Upper lobe of left lung (tissue), 6 donors: ENCODE data around the gene TDRKH. TPM values are rescaled to one million over a fixed set of nuclear protein-coding genes. Genes with fewer than 3 reads are reported as not detected.
"Not testable (repeated sequence)": the region's sequence is repeated elsewhere in the genome, so short reads cannot be mapped to it uniquely, and the experiment has no call there.

Experiments used
- ATAC-seq, 2 donors: fragments of 200-7000 bp; cut with Tn5 transposase; one replicate each; pipeline ENCODE4 v1.9.1; 2022; ENCODE audit warnings: mild to moderate bottlenecking in 2 of 2, moderate library complexity in 2 of 2; ENCODE audit not compliant: low FRiP score in 2 of 2
- DNase-seq, 2 donors: peaks; one replicate each; pipeline ENCODE4 v3.0.0-alpha.2; 2019 to 2020
- H3K27ac ChIP-seq, 4 donors: fragments of 200-600 bp; sonication (generic); one replicate each; pipeline ENCODE4 v1.5.1; 2016 to 2019
- H3K27me3 ChIP-seq, 4 donors: fragments of 200-600 bp; sonication (generic); one replicate each; pipeline ENCODE4 v1.5.1; 2017 to 2019
- H3K36me3 ChIP-seq, 4 donors: fragments of 200-600 bp; sonication (generic); one replicate each; pipeline ENCODE4 v1.5.1; 2016 to 2019
- H3K4me1 ChIP-seq, 4 donors: fragments of 200-600 bp; sonication (generic); one replicate each; pipeline ENCODE4 v1.5.1; 2018 to 2019
- H3K4me3 ChIP-seq, 4 donors: fragments of 200-600 bp; sonication (generic); one replicate each; pipeline ENCODE4 v1.5.1; 2017 to 2019; ENCODE audit warnings: mild to moderate bottlenecking in 2 of 4, moderate library complexity in 1 of 4
- H3K9me3 ChIP-seq, 4 donors: fragments of 200-600 bp; sonication (generic); one replicate each; pipeline ENCODE4 v1.5.1; 2018 to 2019
- EP300 ChIP-seq, 4 donors: sonication (generic); formaldehyde crosslinking; IDR thresholded peaks; one replicate each; pipeline ENCODE4 v1.5.1; 2017; ENCODE audit warnings: antibody characterized with exemption in 4 of 4, control low read depth in 2 of 4
- POLR2A ChIP-seq, 4 donors: fragments of 450-650 bp; IDR thresholded peaks; one replicate each; pipeline ENCODE4 v1.5.1; 2016 to 2017; ENCODE audit warnings: antibody characterized with exemption in 4 of 4, mild to moderate bottlenecking in 2 of 4
- POLR2AphosphoS5 ChIP-seq, 2 donors: sonication (generic); formaldehyde crosslinking; IDR thresholded peaks; one replicate each; pipeline ENCODE4 v1.5.1; 2017; ENCODE audit warnings: antibody characterized with exemption in 2 of 2
- WGBS, 2 donors: methylation state at CpG; one replicate each; pipeline ENCODE4 v1.1.5; 2017 to 2018; 5-methylcytosine and 5-hydroxymethylcytosine counted together
- total RNA-seq, 6 donors: library from RNA; depleted of rRNA in 4 of 6; stranded (reverse); fragments of >200 nt in 4 of 6; gene quantifications; one replicate each; pipeline versions ENCODE4 v1.1.0 to v1.2.1, GENCODE V29; 2016 to 2021
- TF ChIP-seq, protein P1 (sequence below), 6 experiments: fragments of 450-650 bp in 4 of 6; fragments of 200-600 bp in 2 of 6; sonication (generic) in 2 of 6; IDR thresholded peaks; one replicate each; pipeline ENCODE4 v1.5.1; 2016 to 2019; ENCODE audit warnings: antibody characterized with exemption in 6 of 6
- donor health status: DM: no; HTN: no; CAD: no; lungs with moderate emphysema.
- donor health status: DM: no; HTN: yes; CAD: no; lungs with severe emphysema.

The TDRKH gene
- total RNA-seq, 6 donors from 2014 or later, result 7.3 to 17.0 (median 13.1) TPM

DNA sequence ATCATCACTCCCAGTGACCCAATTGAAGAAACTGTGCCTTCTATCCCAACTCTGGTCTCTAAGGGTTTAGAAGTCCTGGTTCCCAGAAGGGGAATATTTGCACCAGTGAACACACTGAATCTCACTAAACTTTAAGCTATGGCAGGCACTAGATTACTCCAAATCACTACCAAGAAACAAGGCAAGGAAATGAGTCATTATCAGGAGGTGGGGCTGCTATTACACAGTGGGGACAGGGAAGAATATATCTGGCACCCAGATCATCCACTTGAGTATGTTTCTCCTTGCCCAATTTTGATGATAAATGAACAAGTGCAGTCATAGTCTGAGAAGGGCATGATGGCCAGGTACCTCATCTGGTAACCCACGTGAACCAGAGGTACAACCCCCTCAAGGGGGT lies 34.0 kb downstream of the TDRKH start:
- no peak overlapping the region for H3K27ac ChIP-seq
- H3K36me3 ChIP-seq, result peaks cover 0 to 41% (median 25%) of the 10 kb centered on the region in 4 donors
- H3K4me3 ChIP-seq, result no peak overlapping the region
- 57 to 88% methylated on average over 1 of the region's 1 CpG for WGBS, 2 donors
- TF ChIP-seq POLR2A (IDR thresholded peaks at IDR 0.05) (no peak), EP300 (IDR thresholded peaks at IDR 0.05) (no peak), POLR2AphosphoS5 (IDR thresholded peaks at IDR 0.05) (no peak)
- TF ChIP-seq, protein P1, sequence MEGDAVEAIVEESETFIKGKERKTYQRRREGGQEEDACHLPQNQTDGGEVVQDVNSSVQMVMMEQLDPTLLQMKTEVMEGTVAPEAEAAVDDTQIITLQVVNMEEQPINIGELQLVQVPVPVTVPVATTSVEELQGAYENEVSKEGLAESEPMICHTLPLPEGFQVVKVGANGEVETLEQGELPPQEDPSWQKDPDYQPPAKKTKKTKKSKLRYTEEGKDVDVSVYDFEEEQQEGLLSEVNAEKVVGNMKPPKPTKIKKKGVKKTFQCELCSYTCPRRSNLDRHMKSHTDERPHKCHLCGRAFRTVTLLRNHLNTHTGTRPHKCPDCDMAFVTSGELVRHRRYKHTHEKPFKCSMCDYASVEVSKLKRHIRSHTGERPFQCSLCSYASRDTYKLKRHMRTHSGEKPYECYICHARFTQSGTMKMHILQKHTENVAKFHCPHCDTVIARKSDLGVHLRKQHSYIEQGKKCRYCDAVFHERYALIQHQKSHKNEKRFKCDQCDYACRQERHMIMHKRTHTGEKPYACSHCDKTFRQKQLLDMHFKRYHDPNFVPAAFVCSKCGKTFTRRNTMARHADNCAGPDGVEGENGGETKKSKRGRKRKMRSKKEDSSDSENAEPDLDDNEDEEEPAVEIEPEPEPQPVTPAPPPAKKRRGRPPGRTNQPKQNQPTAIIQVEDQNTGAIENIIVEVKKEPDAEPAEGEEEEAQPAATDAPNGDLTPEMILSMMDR (IDR thresholded peaks at IDR 0.05), result no peak
- no peak for DNase-seq
- ATAC-seq, result no peak
- H3K27me3 ChIP-seq, result no peaks in the 10 kb centered on the region
- no peaks in the 10 kb centered on the region for H3K4me1 ChIP-seq
- H3K9me3 ChIP-seq, result no peaks in the 10 kb centered on the region

- TF ChIP-seq EP300 (IDR thresholded peaks at IDR 0.05) (no peak), POLR2A (IDR thresholded peaks at IDR 0.05) (no peak), POLR2AphosphoS5 (IDR thresholded peaks at IDR 0.05) (no peak)
- TF ChIP-seq, protein P1 (IDR thresholded peaks at IDR 0.05), result no peak
- H3K4me3 ChIP-seq, result no peak overlapping the region
- peaks cover 0 to 11% (median 0%) of the 10 kb centered on the region in 4 donors for H3K9me3 ChIP-seq
- no peaks in the 10 kb centered on the region for H3K36me3 ChIP-seq
- no peak for ATAC-seq
- 85 to 89% methylated on average over 4 of the region's 4 CpGs for WGBS, 2 donors
- no peak for DNase-seq
- no peaks in the 10 kb centered on the region for H3K4me1 ChIP-seq
- no peak overlapping the region for H3K27ac ChIP-seq
- H3K27me3 ChIP-seq, result no peaks in the 10 kb centered on the region
Observed at GRCh38 chr1:151741516-151741915, 48.8 kb downstream of the TDRKH start.

DNA sequence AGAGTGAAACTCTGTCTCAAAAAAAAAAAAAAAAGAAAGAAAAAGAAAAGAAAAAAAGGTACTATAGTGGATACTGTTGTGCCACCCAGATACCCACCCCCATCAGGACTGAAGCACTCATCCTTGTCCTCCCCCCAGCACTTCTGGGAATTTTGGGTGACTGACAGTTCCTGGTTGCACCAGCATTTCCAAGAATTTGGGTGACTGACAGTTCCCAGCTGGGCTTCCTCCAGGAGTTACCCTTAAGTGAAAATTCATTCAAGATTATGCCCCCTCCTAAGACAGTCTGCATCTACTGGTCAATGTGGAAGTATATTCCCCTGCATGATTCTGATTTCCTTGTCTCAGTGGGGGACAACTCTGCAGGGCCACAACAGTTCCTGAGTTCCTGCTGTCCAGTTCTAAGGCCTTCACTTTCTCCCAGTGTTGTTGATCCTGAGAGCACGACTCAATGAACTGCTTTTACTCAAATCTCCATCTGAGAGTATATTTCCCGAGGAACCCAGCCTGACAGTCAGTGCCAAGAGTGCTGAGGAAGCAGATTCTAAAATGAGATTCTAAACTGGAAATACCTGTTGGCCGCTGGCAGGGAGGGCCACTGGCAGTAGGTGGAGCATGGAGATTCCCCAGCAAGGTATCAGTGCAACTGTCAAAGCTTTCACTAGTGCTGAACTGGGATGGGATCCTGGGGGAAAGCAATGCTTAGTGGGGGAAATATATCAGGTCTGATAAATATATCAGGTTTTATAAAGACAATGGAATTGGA lies 50.5 kb downstream of the TDRKH start:
- Histone ChIP-seq H3K27me3 (no peaks in the 10 kb centered on the region), H3K9me3 (peaks cover 0 to 11% (median 0%) of the 10 kb centered on the region in 4 donors), H3K4me1 (no peaks in the 10 kb centered on the region), H3K4me3 (no peak overlapping the region), H3K27ac (no peak overlapping the region), H3K36me3 (no peaks in the 10 kb centered on the region)
- WGBS, 2 donors, result 40 to 72% methylated on average over 3 of the region's 3 CpGs
- DNase-seq (peak in 1 of 2 donors; percentile 37), ATAC-seq (no peak)
- TF ChIP-seq POLR2AphosphoS5 (IDR thresholded peaks at IDR 0.05) (no peak), EP300 (IDR thresholded peaks at IDR 0.05) (no peak), POLR2A (IDR thresholded peaks at IDR 0.05) (no peak)
- TF ChIP-seq, protein P1 (IDR thresholded peaks at IDR 0.05), result no peak

GRCh38 chr1:151737479-151737878 lies 52.8 kb downstream of the TDRKH start:
- DNase-seq (no peak), ATAC-seq (no peak)
- no peak overlapping the region for H3K27ac ChIP-seq
- TF ChIP-seq, protein P1 (IDR thresholded peaks at IDR 0.05), result no peak
- TF ChIP-seq POLR2AphosphoS5 (IDR thresholded peaks at IDR 0.05) (no peak), POLR2A (IDR thresholded peaks at IDR 0.05) (no peak)
- peaks cover 0 to 11% (median 0%) of the 10 kb centered on the region in 4 donors for H3K9me3 ChIP-seq
- H3K4me1 ChIP-seq, result no peaks in the 10 kb centered on the region
- H3K36me3 ChIP-seq, result no peaks in the 10 kb centered on the region
- no peak overlapping the region for H3K4me3 ChIP-seq
- H3K27me3 ChIP-seq, result no peaks in the 10 kb centered on the region

DNA sequence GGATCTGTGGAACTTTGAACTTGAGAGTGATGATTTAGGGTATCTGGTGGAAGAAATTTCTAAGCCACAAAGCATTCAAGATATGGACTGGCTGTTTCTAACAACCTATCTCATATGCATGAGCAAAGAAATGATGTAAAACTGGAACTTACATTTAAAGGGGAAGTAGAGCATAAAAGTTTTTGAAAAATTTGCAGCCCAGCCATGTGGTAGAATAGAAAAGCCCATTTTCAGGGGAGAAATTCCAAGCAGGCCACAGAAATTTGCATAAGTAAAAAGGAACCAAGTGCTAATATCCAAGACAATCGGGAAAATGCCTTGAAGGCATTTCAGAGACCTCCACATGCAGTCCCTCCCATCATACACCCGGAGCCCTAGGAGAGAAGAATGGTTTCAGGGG lies 53.3 kb downstream of the TDRKH start:
- ATAC-seq, result no peak
- no peak overlapping the region for H3K27ac ChIP-seq

DNA sequence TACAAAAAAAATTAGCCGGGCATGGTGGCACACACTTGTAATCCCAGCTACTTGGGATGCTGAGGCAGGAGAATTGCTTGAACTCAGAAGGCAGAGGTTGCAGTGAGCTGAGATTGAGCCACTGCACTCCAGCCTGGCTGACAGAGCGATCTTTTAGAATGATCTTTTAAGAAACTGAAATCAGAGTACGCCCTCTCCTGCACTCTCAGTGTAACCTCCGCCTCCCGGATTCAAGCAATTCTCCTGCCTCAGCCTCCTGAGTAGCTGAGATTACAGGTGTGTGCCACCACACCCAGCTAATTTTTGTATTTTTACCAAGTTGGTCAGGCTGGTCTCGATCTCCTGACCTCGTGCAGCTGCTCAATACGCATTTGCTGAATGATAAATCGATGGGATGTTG lies 56.3 kb downstream of the TDRKH start:
- WGBS, 2 donors, result 89 to 94% methylated on average over 9 of the region's 9 CpGs
- DNase-seq, H3K27me3 ChIP-seq, H3K36me3 ChIP-seq, H3K27ac ChIP-seq, H3K4me1 ChIP-seq, H3K4me3 ChIP-seq, ATAC-seq: not testable (repeated sequence)
- H3K9me3 ChIP-seq, result peaks cover 0 to 11% (median 0%) of the 10 kb centered on the region in 4 donors

More for the DNA sequence above, 53.3 kb downstream of the TDRKH start:
- WGBS, 2 donors, result 84 to 88% methylated on average over 2 of the region's 2 CpGs
- H3K36me3 ChIP-seq, result no peaks in the 10 kb centered on the region
- H3K9me3 ChIP-seq, result peaks cover 0 to 11% (median 0%) of the 10 kb centered on the region in 4 donors
- no peak for DNase-seq
- TF ChIP-seq POLR2AphosphoS5 (IDR thresholded peaks at IDR 0.05), result no peak
- TF ChIP-seq, protein P1 (IDR thresholded peaks at IDR 0.05), result no peak
- TF ChIP-seq POLR2A (IDR thresholded peaks at IDR 0.05), result no peak
- TF ChIP-seq EP300 (IDR thresholded peaks at IDR 0.05), result no peak
- H3K4me1 ChIP-seq, result no peaks in the 10 kb centered on the region
- no peak overlapping the region for H3K4me3 ChIP-seq
- no peaks in the 10 kb centered on the region for H3K27me3 ChIP-seq
